Measurements from ENCODE around the gene TSPAN32. TPM values are rescaled to one million over a fixed set of nuclear protein-coding genes. Genes with fewer than 3 reads are reported as not detected.

Gene TSPAN32
- total RNA-seq, 3 donors from 2014 or later = 2.9 to 4.6 (median 4.3) TPM

- Mint-ChIP-seq H3K27me3 (ENCODE audit: low read depth) (no peaks in the 10 kb centered on the region), H3K4me1 (ENCODE audit: low read depth) (peaks cover 10% of the 10 kb centered on the region), H3K9me3 (no peaks in the 10 kb centered on the region), H3K4me3 (no peak overlapping the region), H3K36me3 (ENCODE audit: insufficient read depth) (peaks cover 3% of the 10 kb centered on the region)
- DNase-seq = no peak
- no peak for ATAC-seq
Observed at GRCh38 chr11:2289859-2290258, 12.0 kb upstream of the TSPAN32 start.

- DNase-seq = no peak
Observed at GRCh38 chr11:2290351-2290841, 11.4 kb upstream of the TSPAN32 start.

GRCh38 chr11:2293531-2293971, 8.3 kb upstream of the TSPAN32 start:
- no peak for DNase-seq
- Mint-ChIP-seq H3K4me3 (no peak overlapping the region), H3K27me3 (ENCODE audit: low read depth) (no peaks in the 10 kb centered on the region), H3K9me3 (no peaks in the 10 kb centered on the region), H3K4me1 (ENCODE audit: low read depth) (peaks cover 16% of the 10 kb centered on the region), H3K36me3 (ENCODE audit: insufficient read depth) (peaks cover 3% of the 10 kb centered on the region)
- ATAC-seq = no peak

More at GRCh38 chr11:2290351-2290841, 11.4 kb upstream of the TSPAN32 start:
- ATAC-seq = no peak
- Mint-ChIP-seq H3K9me3 (no peaks in the 10 kb centered on the region), H3K36me3 (ENCODE audit: insufficient read depth) (peaks cover 3% of the 10 kb centered on the region), H3K4me3 (no peak overlapping the region), H3K4me1 (ENCODE audit: low read depth) (peaks cover 10% of the 10 kb centered on the region), H3K27me3 (ENCODE audit: low read depth) (no peaks in the 10 kb centered on the region)

- Mint-ChIP-seq H3K36me3 (ENCODE audit: insufficient read depth) (peaks cover 3% of the 10 kb centered on the region), H3K9me3 (no peaks in the 10 kb centered on the region), H3K4me3 (no peak overlapping the region), H3K27me3 (ENCODE audit: low read depth) (no peaks in the 10 kb centered on the region), H3K4me1 (ENCODE audit: low read depth) (peaks cover 17% of the 10 kb centered on the region)
- ATAC-seq (no peak), DNase-seq (no peak)
Observed at GRCh38 chr11:2293984-2294925, 7.6 kb upstream of the TSPAN32 start.

GRCh38 chr11:2294926-2295290, 6.9 kb upstream of the TSPAN32 start:
- peaks cover 22% of the 10 kb centered on the region for H3K4me1 Mint-ChIP-seq (ENCODE audit: low read depth)
- ATAC-seq (no peak), DNase-seq (no peak)
- H3K9me3 Mint-ChIP-seq = no peaks in the 10 kb centered on the region
- no peak overlapping the region for H3K4me3 Mint-ChIP-seq
- no peaks in the 10 kb centered on the region for H3K27me3 Mint-ChIP-seq (ENCODE audit: low read depth)
- peaks cover 3% of the 10 kb centered on the region for H3K36me3 Mint-ChIP-seq (ENCODE audit: insufficient read depth)

- Mint-ChIP-seq H3K9me3 (no peaks in the 10 kb centered on the region), H3K27me3 (ENCODE audit: low read depth) (no peaks in the 10 kb centered on the region), H3K4me1 (ENCODE audit: low read depth) (peaks cover 29% of the 10 kb centered on the region), H3K36me3 (ENCODE audit: insufficient read depth) (peaks cover 3% of the 10 kb centered on the region), H3K4me3 (no peak overlapping the region)
- ATAC-seq = no peak
- DNase-seq = no peak
Observed at GRCh38 chr11:2295971-2296912, 5.6 kb upstream of the TSPAN32 start.

GRCh38 chr11:2296913-2297622, 4.7 kb upstream of the TSPAN32 start:
- DNase-seq (no peak), ATAC-seq (no peak)
- H3K4me1 Mint-ChIP-seq (ENCODE audit: low read depth) = peaks cover 36% of the 10 kb centered on the region
- H3K9me3 Mint-ChIP-seq = no peaks in the 10 kb centered on the region
- no peak overlapping the region for H3K4me3 Mint-ChIP-seq
- peaks cover 3% of the 10 kb centered on the region for H3K36me3 Mint-ChIP-seq (ENCODE audit: insufficient read depth)
- H3K27me3 Mint-ChIP-seq (ENCODE audit: low read depth) = no peaks in the 10 kb centered on the region

GRCh38 chr11:2297623-2298030, 4.2 kb upstream of the TSPAN32 start:
- Mint-ChIP-seq H3K4me1 (ENCODE audit: low read depth) (peaks cover 38% of the 10 kb centered on the region), H3K4me3 (no peak overlapping the region), H3K9me3 (no peaks in the 10 kb centered on the region), H3K36me3 (ENCODE audit: insufficient read depth) (peaks cover 3% of the 10 kb centered on the region), H3K27me3 (ENCODE audit: low read depth) (no peaks in the 10 kb centered on the region)
- DNase-seq = no peak
- no peak for ATAC-seq

GRCh38 chr11:2298131-2298794, 3.5 kb upstream of the TSPAN32 start:
- no peak for ATAC-seq
- H3K9me3 Mint-ChIP-seq = no peaks in the 10 kb centered on the region
- DNase-seq = no peak
- peaks cover 42% of the 10 kb centered on the region for H3K4me1 Mint-ChIP-seq (ENCODE audit: low read depth)
- H3K36me3 Mint-ChIP-seq (ENCODE audit: insufficient read depth) = peaks cover 3% of the 10 kb centered on the region
- H3K27me3 Mint-ChIP-seq (ENCODE audit: low read depth) = no peaks in the 10 kb centered on the region
- no peak overlapping the region for H3K4me3 Mint-ChIP-seq

- ATAC-seq (no peak), DNase-seq (no peak)
- Mint-ChIP-seq H3K4me3 (no peak overlapping the region), H3K4me1 (ENCODE audit: low read depth) (peaks cover 48% of the 10 kb centered on the region), H3K27me3 (ENCODE audit: low read depth) (no peaks in the 10 kb centered on the region), H3K9me3 (no peaks in the 10 kb centered on the region), H3K36me3 (ENCODE audit: insufficient read depth) (peaks cover 3% of the 10 kb centered on the region)
Observed at GRCh38 chr11:2298795-2299761, 2.7 kb upstream of the TSPAN32 start.

GRCh38 chr11:2299773-2300172, 2.0 kb upstream of the TSPAN32 start:
- peaks cover 53% of the 10 kb centered on the region for H3K4me1 Mint-ChIP-seq (ENCODE audit: low read depth)
- no peak for DNase-seq
- ATAC-seq = no peak
- H3K4me3 Mint-ChIP-seq = no peak overlapping the region
- H3K27me3 Mint-ChIP-seq (ENCODE audit: low read depth) = no peaks in the 10 kb centered on the region
- H3K9me3 Mint-ChIP-seq = no peaks in the 10 kb centered on the region
- peaks cover 3% of the 10 kb centered on the region for H3K36me3 Mint-ChIP-seq (ENCODE audit: insufficient read depth)

- DNase-seq = no peak
- H3K4me3 Mint-ChIP-seq = peak overlapping the region; percentile 87
- peaks cover 59% of the 10 kb centered on the region for H3K4me1 Mint-ChIP-seq (ENCODE audit: low read depth)
- no peaks in the 10 kb centered on the region for H3K9me3 Mint-ChIP-seq
- H3K27me3 Mint-ChIP-seq (ENCODE audit: low read depth) = no peaks in the 10 kb centered on the region
- H3K36me3 Mint-ChIP-seq (ENCODE audit: insufficient read depth) = peaks cover 3% of the 10 kb centered on the region
- no peak for ATAC-seq
Observed at GRCh38 chr11:2300290-2300935, 1.4 kb upstream of the TSPAN32 start.

Data from activated T-cell treated with anti-CD3 and anti-CD28 coated beads, Interleukin-2, amount 50 U/mL, for 4 hours (primary cell).